GM19324 (cell line): ENCODE data around the gene CTCF.

Experiments used
- ATAC-seq: cut with Tn5 transposase; IDR thresholded peaks from one replicate; pipeline ENCODE4 v1.9.1; 2021; ENCODE audit warnings: mild to moderate bottlenecking, moderate library complexity; ENCODE audit not compliant: unreplicated experiment, low FRiP score

CTCF gene

DNA sequence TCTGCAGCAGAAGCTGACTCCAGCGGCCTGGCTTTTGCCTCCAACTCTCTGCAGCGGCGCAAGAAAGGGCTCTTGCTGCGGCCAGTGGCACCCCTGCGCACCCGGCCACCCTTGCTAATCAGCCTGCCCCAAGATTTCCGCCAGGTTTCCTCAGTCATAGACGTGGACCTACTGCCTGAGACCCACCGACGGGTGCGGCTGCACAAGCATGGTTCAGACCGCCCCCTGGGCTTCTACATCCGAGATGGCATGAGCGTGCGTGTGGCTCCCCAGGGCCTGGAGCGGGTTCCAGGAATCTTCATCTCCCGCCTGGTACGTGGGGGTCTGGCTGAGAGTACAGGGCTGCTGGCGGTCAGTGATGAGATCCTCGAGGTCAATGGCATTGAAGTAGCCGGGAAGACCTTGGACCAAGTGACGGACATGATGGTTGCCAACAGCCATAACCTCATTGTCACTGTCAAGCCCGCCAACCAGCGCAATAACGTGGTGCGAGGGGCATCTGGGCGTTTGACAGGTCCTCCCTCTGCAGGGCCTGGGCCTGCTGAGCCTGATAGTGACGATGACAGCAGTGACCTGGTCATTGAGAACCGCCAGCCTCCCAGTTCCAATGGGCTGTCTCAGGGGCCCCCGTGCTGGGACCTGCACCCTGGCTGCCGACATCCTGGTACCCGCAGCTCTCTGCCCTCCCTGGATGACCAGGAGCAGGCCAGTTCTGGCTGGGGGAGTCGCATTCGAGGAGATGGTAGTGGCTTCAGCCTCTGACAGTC, 99.7 kb downstream of the CTCF start:
- ATAC-seq = no peak

DNA sequence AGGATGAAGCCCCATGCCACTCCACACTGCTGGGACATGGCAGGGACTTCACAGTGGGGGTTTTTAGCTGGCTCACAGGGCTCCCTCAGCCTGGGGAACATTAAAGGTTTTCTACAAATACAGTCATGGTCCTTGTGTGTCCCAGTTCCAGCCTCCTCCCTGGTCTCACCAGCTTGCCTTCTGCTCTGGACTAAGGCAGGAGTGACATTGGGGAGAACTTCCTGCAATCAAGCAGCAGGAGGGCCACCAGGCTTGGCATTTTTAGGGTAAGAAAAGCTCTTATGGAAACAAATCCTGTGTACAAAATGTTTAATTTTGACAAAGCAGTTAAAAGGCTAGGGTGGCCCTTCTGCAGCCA, 100.3 kb downstream of the CTCF start:
- no peak for ATAC-seq

DNA sequence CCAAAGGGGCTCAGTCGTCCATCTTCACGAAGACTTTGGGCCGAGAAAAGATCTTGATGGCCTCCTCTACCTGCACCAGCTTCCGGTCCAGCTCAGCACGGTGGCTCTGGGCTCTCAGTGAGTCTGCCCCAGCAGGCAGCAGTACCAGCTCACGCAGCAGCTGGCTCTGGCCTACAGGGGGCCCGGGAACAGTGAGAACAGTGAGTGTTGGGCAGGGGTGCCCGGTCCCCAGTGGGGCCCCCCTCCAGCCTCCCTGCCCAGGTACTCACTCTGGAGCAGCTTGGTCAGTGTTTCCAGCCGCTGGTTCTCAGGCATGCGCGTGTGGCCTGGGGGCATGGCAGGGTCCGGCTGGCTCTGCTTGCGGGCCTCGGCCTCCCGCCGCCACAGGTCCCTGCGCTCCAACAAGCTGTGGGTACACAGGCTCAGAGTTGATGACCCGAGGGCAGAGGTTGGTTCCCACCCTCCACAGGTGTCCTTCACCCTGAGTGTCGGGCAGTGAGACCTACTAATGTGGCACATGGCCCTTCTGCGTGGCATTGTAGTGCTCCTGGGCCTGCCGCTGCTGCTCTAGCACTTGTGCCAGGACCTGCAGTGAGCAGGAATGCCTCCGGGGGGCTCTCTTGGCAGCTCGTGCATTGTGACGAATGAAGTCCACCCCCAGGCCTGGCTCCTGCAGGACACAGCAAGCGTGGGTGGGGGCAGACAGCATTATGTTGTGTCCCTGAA, 101.0 kb downstream of the CTCF start:
- ATAC-seq = no peak

DNA sequence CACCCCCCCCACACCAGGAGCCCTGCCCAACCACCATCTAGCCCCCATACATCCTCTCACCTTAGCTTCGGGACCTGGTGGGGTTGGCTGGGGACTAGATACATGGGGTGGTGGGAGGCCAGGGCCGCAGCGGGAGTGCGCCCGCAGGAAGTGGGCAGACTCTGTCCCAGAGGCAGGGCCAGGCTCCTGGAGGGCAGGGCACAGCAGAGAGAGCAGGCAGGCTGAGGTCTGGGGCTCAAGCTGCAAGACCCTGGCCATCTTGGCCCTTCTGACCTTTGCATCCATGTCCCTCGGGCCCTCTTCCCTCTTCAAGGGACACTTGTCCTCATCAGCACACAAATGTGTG, 101.5 kb downstream of the CTCF start:
- no peak for ATAC-seq

DNA sequence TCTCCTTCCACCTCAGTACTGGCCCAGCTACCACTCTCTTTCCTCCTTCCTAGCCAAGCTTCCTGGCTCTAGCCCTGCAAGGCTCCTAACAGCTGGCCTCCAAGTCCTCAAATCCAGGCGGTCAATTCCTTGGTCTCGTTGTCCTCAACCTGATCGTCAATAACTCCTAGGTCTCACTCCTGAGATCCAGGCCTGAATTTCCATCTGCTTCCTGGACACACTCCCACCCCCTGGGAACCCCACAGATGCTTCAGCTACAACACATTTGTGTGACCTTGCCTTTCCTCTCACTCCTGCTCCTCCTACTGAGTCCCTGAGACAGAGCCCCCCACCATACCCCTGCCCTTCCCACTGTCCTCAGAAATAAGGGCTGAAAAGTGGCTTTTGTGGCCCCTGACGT, 101.9 kb downstream of the CTCF start:
- no peak for ATAC-seq

DNA sequence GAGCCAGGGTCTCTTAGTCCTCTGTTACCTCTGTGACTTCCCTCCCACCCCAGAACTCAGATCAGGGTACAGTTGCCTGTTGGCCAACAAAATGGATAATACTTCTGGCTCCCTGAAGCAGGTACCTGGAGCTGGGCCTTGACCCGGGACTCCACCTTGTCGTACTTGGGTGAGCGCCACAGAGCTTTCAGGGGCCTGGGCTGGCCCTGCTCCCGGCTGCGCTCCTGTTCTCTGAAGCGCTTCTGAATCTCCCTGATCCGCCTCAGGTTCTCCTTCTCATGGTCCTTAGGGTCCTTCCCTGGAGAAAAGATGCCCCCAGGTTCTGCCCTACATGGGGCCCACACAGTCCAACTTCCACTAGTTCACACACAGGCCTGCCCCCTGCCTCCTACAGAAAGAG, 102.5 kb downstream of the CTCF start:
- ATAC-seq = no peak

DNA sequence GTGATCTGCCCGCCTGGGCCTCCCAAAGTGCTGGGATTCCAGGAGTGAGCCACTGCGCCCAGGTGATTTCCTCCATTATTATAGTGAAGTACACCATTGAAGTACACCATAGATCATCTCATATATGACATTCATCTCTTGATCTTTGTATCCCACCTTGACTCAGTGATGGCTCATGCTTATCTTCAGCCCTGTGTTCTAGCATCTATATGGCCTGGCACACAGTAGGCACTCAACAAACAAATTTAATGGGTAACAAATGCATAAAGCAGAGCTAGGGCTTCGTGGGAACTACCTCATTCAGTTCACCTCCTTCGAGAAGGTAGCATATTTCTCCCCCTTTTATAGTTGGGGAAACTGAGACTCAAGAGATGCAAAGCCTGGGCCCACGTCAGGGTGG, 103.3 kb downstream of the CTCF start:
- ATAC-seq = no peak

DNA sequence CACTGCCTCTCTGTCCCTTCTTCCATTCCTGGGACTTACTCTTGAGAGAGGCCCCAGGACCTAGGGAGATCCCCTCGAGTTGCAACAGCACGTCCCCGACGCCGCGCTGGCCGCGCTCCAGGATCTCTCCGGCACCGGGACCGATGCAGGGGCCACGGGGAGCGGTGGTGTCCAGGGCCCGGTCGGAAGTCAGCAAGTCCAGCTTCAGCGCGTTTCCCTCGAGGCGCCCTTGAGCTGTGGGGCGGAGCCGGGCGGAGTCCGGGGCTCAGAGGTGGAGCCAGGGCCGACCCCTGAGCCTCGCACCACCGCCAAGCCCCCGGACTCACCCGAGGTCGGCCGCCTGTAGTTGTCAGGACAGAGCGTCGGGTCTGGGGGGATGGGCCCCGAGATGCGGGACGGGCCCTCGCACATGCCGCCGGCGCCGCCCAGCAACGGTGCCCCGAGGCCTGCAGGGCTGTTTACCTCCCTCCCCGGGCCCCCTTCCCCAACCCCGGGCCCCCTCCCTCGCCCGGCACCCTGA, 103.8 kb downstream of the CTCF start:
- ATAC-seq = peak; percentile 6

DNA sequence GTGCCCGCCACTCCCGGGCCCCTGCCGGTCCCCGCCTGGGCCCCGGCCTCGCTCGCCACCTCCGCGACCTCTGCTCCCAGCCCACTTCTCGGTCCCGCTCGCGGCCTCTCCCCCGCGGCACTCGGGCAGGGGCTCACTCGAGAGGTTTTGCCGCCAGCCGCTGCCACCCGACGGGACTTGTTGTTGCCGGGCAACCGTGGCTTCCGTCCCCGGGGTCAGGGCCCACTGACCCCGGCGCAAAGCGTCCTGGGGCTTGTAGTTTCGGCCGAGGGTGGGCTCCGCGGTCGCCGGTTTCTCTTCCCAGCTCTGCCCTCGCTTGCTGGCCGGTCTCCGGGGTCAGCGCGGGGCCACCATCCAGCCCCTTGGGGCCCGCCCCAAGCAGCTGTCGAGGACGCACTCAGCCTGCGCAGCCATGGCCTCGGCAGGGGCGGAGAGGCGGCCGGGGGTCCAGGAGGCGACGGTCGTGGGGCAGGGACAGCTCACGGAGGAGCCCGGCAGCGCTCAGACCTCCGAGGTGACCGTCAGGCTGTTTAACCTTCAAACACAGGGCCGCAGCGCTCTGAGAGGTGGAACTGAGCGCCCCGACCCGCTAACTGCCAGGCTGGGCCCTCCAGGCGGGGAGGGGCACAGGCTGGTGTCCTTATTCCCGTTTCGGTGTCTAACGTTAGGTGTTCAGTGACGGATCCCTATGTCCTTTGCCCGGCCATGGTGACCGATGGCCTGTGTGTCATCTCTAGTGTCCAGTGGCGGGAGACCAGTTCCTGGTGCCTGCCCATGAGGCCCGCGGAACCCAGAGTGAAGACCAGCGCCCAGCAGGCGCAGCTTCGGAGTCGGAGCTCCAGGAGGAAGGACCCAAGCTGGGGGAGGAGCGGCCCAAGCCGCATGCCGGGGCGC, 104.5 kb downstream of the CTCF start, which contains the start of the genes C16orf86 and ENKD1:
TSS of gene C16orf86 (plus strand) at position 256 of the 894 bp plus-strand sequence. CDS start at position 413, 157 bp downstream.
TSS of gene ENKD1 (minus strand) at position 192 of the 894 bp plus-strand sequence. CDS start 308 bp downstream, outside the sequence.
- peak; percentile 51 for ATAC-seq

DNA sequence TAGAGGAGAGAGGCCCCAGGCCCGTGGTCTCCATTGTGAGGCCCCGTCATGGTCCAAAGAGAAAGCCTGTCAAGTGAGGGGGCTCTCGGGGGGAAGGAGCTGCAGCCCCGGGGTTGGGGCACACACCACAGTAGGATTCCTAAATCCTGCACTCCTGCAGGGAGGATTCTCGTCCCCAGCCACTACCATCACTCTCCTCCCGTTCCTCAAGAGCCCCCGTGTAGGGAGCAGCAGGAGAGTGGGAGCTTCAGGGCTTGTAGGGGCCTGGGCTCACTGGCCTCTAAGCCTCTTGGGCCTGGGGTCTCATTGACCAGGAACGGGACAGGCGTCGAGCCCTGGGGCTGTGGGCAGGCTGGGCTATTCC, 105.1 kb downstream of the CTCF start:
- ATAC-seq = no peak

DNA sequence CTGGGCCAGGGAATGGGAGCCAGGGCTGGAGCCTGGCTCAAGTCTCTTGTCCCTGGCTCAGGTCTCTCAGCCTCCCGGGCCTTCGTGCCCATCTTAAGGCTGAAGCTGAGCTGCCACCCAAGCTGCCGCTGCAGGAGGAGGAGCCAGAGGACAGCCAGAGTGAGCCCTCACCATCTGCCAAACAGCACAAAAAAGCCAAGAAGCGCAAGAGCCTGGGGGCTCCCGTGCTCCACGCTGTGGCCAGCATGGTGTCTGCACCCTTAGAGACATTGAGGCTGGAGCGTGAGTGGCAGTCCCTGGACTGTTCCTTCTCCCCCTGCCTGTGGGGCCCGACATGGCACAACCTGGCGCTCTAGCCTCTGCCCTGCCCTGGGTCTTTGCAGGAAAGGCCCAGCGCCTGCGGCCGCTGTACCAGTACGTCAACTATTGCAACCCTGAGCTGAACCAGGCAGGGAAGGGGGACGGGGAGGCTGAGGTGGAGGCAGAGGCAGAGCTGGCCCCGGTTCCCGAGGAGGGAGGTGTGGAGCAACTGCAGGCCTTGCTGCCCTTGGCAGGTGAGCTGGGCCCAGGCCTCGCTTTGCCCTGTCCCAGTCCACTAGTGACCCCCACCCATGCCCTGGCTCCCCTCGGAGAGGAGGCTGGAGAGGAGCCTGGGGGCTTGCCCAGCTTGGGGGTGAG, 105.6 kb downstream of the CTCF start:
- ATAC-seq = peak; percentile 56

DNA sequence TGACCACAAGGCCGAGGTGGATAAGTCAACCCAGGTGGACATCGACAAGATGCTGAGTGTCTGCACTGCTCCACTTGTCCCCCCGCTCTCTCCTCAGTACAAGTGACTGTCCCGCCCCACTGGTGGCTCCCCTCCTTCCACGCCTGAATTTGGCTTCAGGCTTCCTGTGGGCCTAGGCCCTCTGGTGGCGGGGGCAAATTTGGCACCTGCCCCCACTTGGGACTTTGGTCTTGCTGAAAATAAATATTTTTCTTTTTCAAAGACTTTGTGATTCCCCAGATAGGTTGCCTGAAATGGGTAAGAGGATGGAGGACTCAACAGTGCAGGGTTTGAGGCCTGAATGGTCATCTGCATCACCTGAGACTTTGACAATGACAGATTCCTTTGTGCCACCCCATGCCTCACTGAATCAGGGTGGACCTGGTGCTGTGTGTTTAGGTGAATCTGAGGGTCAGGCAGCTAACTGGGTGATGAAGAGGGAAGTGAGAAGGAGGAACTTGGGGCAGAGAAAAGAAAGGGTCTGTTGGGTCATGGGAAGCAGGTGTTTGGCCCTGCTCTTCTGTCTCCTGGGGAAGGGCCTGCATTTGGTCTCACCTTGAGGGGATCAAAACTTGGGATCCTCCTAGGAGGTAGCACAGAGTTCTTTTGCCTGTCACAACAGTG, 106.3 kb downstream of the CTCF start:
- no peak for ATAC-seq

DNA sequence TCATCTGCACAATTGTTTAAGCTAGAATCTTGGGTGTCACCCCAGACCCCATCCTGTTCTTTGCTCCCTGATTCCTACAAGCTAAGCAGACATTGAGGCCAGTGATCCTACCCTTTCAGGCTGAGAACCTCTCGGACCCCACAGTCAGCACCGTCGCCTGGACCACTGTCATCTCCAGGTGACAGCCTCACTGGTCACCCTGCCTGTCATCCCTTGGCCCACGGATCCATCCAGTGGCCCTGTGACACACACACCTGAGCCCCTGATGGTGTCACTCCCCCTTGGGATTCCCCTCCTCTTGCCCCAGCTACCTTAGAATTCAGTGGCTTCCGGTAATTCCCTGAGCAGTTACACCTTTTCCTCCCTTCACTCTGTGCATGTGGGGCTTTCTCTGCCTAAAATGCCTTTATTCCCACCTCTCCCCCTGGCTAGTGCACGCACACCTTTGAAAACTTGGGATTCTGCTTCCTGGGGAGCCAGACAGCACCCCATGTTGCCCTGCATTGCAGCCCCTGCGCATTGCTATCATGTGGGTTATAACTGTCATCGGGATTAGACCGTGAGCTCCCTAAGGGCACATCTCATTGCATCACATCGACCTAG, 107.3 kb downstream of the CTCF start:
- ATAC-seq = no peak

DNA sequence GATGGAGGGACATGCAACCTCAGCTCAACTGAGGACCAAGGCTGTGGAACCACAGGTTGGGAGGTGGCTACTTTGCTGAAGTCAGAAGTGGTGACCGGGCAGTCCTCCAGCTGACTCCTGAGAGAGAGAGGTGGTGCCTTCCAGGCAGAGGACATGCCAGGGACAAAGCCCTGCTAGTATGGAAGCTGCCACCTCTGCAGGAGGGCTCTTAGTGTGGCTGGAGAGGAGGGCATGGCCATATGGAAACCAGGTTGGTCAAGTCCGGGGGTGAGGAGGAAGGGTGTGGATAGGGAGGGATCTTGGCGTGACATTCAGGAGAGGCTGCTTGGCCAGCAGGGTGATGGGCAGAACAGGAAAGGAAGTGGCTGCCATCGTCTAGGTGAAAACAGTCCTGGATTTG, 110.0 kb downstream of the CTCF start:
- ATAC-seq = no peak

DNA sequence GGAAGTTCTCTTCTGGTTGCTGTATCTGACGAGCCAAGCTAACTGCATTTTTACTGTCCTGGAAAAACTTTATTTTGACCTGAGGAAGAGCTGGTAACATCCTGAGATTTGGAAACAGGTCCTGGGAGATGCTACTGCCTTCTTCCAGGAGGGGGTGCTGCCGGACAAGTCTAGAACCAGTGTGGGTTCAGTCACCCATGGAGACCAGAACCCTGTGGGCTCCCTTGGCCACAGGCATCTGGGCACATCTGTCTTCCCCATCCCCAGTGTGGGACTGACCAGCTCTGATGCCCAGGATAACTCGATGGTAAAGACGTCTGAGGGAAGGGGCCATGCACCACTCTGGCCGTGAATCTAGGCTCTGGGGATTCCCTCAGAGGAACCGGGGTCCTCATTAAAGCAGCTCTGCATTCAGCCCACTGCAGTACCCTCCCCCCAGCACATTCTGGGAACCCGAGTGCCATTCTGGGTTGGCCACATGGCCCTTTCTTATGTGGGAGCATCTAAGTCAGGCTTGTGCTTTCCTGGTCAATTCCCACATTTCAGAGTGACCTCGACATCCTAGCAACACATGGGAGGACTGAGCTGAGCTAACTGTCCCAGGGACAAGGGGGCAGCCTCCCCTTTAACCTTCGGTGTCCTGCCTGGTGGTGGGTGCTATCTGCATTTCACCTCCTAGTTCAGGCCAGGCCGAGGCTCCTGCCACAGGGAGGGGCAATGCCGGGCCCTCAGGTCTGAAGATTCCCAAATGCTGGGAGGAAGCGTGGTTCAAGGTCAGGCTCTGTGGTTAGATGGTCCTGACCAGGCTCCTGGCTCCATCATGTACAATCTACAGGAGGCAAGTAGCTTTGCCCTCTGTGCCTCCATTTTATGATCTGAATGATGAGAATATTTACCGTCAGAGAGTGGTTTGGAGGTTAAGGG, 110.7 kb downstream of the CTCF start:
- no peak for ATAC-seq

DNA sequence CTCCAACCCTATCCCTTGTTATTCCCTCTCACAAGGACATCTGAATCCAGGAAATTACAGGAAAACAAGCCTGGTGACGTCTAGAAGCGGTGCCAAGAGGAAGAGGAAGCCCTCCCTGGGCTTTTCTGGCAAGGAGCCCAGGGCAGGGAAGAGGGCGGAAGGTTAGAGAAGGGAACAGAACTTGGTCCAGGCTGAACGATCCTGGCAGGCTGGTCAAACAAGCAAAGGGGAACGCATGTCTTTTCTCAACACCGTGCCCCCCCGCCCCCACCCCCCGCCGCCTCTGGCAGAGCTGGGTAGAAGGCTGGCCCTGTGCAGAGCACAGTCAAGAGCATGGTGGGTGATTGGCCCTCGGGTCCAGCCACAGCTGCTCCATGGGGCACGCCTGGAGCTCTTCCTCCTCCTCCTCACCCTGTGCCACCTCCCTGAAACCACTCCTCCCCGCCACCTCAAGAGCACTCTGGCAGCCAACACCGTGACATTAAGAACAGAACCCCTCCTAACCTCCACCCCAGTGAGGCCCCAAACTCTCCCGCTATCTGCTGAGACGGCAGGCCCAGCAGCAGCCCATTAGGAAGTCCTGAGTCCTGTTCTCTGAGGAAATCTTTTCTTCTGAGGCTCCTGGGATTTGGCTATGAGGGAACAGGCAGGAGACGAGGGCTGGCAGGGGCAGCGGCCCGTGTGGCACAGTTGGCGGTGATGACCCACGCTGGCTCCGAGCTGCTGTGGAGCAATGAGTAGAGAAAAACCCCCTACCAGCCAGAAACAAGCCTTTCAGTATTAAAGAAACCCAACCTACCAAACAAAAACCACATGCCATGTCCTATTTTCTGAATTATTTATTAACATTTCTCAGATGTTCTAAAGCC, 111.6 kb downstream of the CTCF start:
- no peak for ATAC-seq

DNA sequence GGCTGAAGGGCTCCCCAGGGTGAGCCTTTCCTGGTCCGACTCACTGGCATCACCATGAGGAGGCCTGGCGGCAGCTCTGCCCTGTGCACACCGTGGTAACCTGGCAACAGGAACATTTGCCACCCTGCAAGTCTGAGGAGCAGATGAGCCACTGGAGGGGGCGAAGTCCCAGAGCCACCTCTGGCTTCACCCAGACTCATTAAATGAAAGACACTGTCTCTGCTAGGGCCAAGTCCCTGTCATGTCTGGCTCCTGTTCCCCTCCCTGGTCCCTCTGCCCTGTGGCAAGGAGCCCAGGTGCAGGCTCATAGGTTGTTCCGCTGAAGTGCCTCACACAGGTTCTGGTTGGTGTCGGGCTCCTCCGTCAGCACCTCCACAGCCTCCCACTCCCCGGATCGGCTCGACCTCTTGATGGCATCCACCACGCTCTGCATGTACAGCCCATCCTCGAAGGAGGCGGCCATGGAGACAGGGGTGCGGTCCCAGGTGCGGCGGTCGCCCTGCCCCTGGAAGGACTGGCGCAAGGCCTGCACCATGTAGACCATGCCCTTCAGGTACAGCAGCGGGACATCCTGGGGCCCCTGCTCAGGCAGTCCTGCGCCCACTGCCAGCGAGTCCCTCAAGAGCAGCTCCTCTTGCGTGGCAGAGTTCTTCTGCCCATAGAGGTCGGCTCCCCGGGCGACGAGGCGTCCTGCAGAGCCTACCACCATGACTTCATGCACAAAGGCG, 112.7 kb downstream of the CTCF start:
- no peak for ATAC-seq
